Activated CD8-positive, alpha-beta memory T cell treated with anti-CD3 and anti-CD28 coated beads, Interleukin-2, amount 50 U/mL, for 1 hour (primary cell): Measurements from ENCODE around the gene COG5.

Source experiments
- DNase-seq: peaks from one replicate; pipeline ENCODE4 v3.0.0-alpha.2; 2020; ENCODE audit errors: extremely low read depth

Gene COG5

GRCh38 chr7:107505997-107506673 is 57.6 kb downstream of the COG5 start:
- no peak for DNase-seq

- no peak for DNase-seq
Observed at GRCh38 chr7:107505362-107505761, 58.4 kb downstream of the COG5 start.

- DNase-seq: no peak
Observed at GRCh38 chr7:107503687-107504086, 60.0 kb downstream of the COG5 start.

- DNase-seq: no peak
Observed at GRCh38 chr7:107502797-107503196, 60.9 kb downstream of the COG5 start.

- DNase-seq: no peak
Observed at GRCh38 chr7:107502154-107502553, 61.6 kb downstream of the COG5 start.

GRCh38 chr7:107501593-107501992 is 62.1 kb downstream of the COG5 start:
- no peak for DNase-seq

- DNase-seq: no peak
Observed at GRCh38 chr7:107499731-107500130, 64.0 kb downstream of the COG5 start.

- DNase-seq: no peak
Observed at GRCh38 chr7:107495516-107495915, 68.2 kb downstream of the COG5 start.

- DNase-seq: no peak
Observed at GRCh38 chr7:107494884-107495283, 68.8 kb downstream of the COG5 start.

GRCh38 chr7:107494315-107494751 is 69.4 kb downstream of the COG5 start:
- DNase-seq: no peak

GRCh38 chr7:107492875-107493274 is 70.8 kb downstream of the COG5 start:
- DNase-seq: no peak

GRCh38 chr7:107486041-107486440 is 77.7 kb downstream of the COG5 start:
- DNase-seq: no peak

GRCh38 chr7:107482571-107482970 is 81.1 kb downstream of the COG5 start:
- no peak for DNase-seq

- DNase-seq: no peak
Observed at GRCh38 chr7:107480932-107481331, 82.8 kb downstream of the COG5 start.

GRCh38 chr7:107479303-107479702 is 84.4 kb downstream of the COG5 start:
- no peak for DNase-seq

GRCh38 chr7:107474104-107474521 is 89.6 kb downstream of the COG5 start:
- DNase-seq: no peak

GRCh38 chr7:107472116-107472515 is 91.6 kb downstream of the COG5 start:
- no peak for DNase-seq

GRCh38 chr7:107471292-107472070 is 92.2 kb downstream of the COG5 start:
- no peak for DNase-seq

GRCh38 chr7:107469929-107470328 is 93.8 kb downstream of the COG5 start, which contains the start of gene GPR22:
Gene GPR22 (plus strand): TSS chr7:107470057. CDS start chr7:107474061, 4,004 bp downstream.
- DNase-seq: no peak

GRCh38 chr7:107468824-107469223 is 94.9 kb downstream of the COG5 start:
- DNase-seq: no peak

- DNase-seq: no peak
Observed at GRCh38 chr7:107467972-107468371, 95.7 kb downstream of the COG5 start.

GRCh38 chr7:107464666-107465226 is 99.0 kb downstream of the COG5 start:
- DNase-seq: no peak
